AG09309 (cell line): ENCODE data around the gene PPP1R1A.

Source experiments
- DNase-seq: peaks from one replicate; pipeline ENCODE4 v3.0.0-alpha.2; 2010; ENCODE audit warnings: low read depth
- H3K4me3 ChIP-seq: 2 replicates; pipeline ENCODE4 v1.5.1; 2011; ENCODE audit warnings: mild to moderate bottlenecking, low read depth, low read length, moderate library complexity; ENCODE audit not compliant: control insufficient read depth
- CTCF ChIP-seq: IDR thresholded peaks from 2 replicates; pipeline ENCODE4 v1.5.1; 2011; ENCODE audit warnings: mild to moderate bottlenecking, low read depth, low read length, inconsistent platforms; ENCODE audit not compliant: insufficient read depth, control insufficient read depth; ENCODE audit errors: missing control alignments

The PPP1R1A gene

DNA sequence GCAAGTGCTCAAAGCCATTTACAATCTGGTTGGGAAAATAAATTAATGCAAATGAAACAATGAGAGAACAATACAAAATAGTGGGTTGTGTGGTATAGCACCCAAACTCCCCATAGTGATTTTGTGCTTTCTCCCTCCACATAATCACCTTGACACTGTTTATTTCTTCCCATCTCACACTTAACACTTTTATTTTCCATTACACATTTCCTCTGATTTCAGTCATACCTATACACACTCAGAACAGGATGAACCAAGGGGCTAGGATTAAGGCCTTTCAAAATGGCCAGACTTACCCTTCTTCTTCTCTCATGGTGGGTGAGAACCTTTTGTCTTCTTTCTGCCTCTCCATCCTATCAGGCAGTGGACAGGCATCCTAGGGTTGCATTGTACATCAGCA is 53.0 kb downstream of the PPP1R1A start:
- H3K4me3 ChIP-seq, result no peak overlapping the region
- DNase-seq, result no peak
- no peak for TF ChIP-seq CTCF

GRCh38 chr12:54529581-54529980 is 58.9 kb downstream of the PPP1R1A start:
- H3K4me3 ChIP-seq, result no peak overlapping the region
- TF ChIP-seq CTCF, result no peak
- DNase-seq, result no peak
